AG10803 (cell line): Measurements from ENCODE around the gene MLKL.
"Not testable (repeated sequence)": the region's sequence is repeated elsewhere in the genome, so short reads cannot be mapped to it uniquely, and the experiment has no call there.

ENCODE experiments used
- DNase-seq: peaks from one replicate; pipeline ENCODE4 v3.0.0; 2010; ENCODE audit warnings: low read depth
- H3K4me3 ChIP-seq: 2 replicates; pipeline ENCODE4 v1.5.1; 2011; ENCODE audit warnings: mild to moderate bottlenecking, low read length, control low read depth
- CTCF ChIP-seq: conservative IDR thresholded peaks from 2 replicates; pipeline ENCODE4 v1.5.1; 2011; ENCODE audit warnings: mild to moderate bottlenecking, low read length, control low read depth, inconsistent platforms

MLKL gene

GRCh38 chr16:74723256-74723655 lies 22.6 kb upstream of the MLKL start:
- no peak for TF ChIP-seq CTCF
- no peak for DNase-seq

GRCh38 chr16:74722156-74722555 lies 21.5 kb upstream of the MLKL start:
- H3K4me3 ChIP-seq, DNase-seq: not testable (repeated sequence)

More at GRCh38 chr16:74723256-74723655, 22.6 kb upstream of the MLKL start:
- H3K4me3 ChIP-seq, result no peak overlapping the region

GRCh38 chr16:74721716-74722115 lies 21.1 kb upstream of the MLKL start:
- no peak overlapping the region for H3K4me3 ChIP-seq
- TF ChIP-seq CTCF, result no peak
- DNase-seq, result no peak

GRCh38 chr16:74720579-74720978 lies 19.9 kb upstream of the MLKL start:
- no peak for DNase-seq
- TF ChIP-seq CTCF, result no peak
- no peak overlapping the region for H3K4me3 ChIP-seq

- H3K4me3 ChIP-seq, result no peak overlapping the region
- no peak for DNase-seq
- no peak for TF ChIP-seq CTCF
Measured at GRCh38 chr16:74718741-74719610, 18.3 kb upstream of the MLKL start.

- no peak overlapping the region for H3K4me3 ChIP-seq
- DNase-seq, result no peak
- TF ChIP-seq CTCF, result no peak
Measured at GRCh38 chr16:74718140-74718539, 17.5 kb upstream of the MLKL start.

GRCh38 chr16:74717367-74717766 lies 16.7 kb upstream of the MLKL start:
- H3K4me3 ChIP-seq, result no peak overlapping the region
- no peak for TF ChIP-seq CTCF
- DNase-seq, result no peak
